Thymus (tissue), 11 donors: ENCODE measurements around the gene CNPPD1. TPM values are rescaled to one million over a fixed set of nuclear protein-coding genes. Genes with fewer than 3 reads are reported as not detected.

ENCODE experiments used
- DNase-seq, 9 donors: peaks; one replicate each; pipeline ENCODE4 v3.0.0-alpha.2; 2013; ENCODE audit warnings: low spot score in 9 of 9, low read depth in 6 of 9, missing footprints in 1 of 9
- H3K27ac ChIP-seq, 2 donors: one replicate each; pipeline ENCODE4 v1.5.1; 2013; ENCODE audit warnings: control low read depth in 1 of 2, low read depth in 1 of 2, low read length in 1 of 2, mild to moderate bottlenecking in 1 of 2, moderate library complexity in 1 of 2
- H3K27me3 ChIP-seq, 2 donors: one replicate each; pipeline ENCODE4 v1.5.1; 2013; ENCODE audit warnings: low read length in 1 of 2; ENCODE audit not compliant: control insufficient read depth in 2 of 2, insufficient read depth in 1 of 2
- H3K36me3 ChIP-seq, 2 donors: one replicate each; pipeline ENCODE4 v1.5.1; 2013; ENCODE audit warnings: low read length in 1 of 2, mild to moderate bottlenecking in 1 of 2, moderate library complexity in 1 of 2; ENCODE audit not compliant: control insufficient read depth in 2 of 2, insufficient read depth in 2 of 2
- H3K4me1 ChIP-seq, 2 donors: one replicate each; pipeline ENCODE4 v1.5.1; 2013; ENCODE audit warnings: low read length in 2 of 2; ENCODE audit not compliant: control insufficient read depth in 2 of 2, insufficient read depth in 2 of 2
- H3K4me3 ChIP-seq, 2 donors: one replicate each; pipeline ENCODE4 v1.5.1; 2013; ENCODE audit warnings: low read length in 2 of 2, control low read depth in 1 of 2, mild to moderate bottlenecking in 1 of 2
- H3K9me3 ChIP-seq, 2 donors: one replicate each; pipeline ENCODE4 v1.5.1; 2013; ENCODE audit warnings: low read length in 1 of 2, mild to moderate bottlenecking in 1 of 2; ENCODE audit not compliant: control insufficient read depth in 2 of 2, insufficient read depth in 1 of 2
- WGBS: extraction: QIAGEN DNeasy Blood & Tissue Kit; methylation state at CpG from one replicate; pipeline ENCODE4 v1.1.7; 2013; 5-methylcytosine and 5-hydroxymethylcytosine counted together
- polyA plus RNA-seq: library from polyadenylated mRNA; stranded (reverse); fragments of 200-250 nt; gene quantifications from one replicate; pipeline ENCODE4 v1.2.3, GENCODE V29; 2013
- total RNA-seq: library from RNA; stranded (reverse); fragments of 120-200 nt; gene quantifications from one replicate; pipeline ENCODE4 v1.2.4, GENCODE V29; 2013
- donor health status: healthy.

Gene CNPPD1
- total and polyA plus RNA-seq, 2 donors: 33.3 to 46.9 TPM

GRCh38 chr2:219210886-219211362, 34.2 kb upstream of the CNPPD1 start:
- no peaks in the 10 kb centered on the region for H3K27me3 ChIP-seq
- no peak overlapping the region for H3K4me3 ChIP-seq
- WGBS: 93% methylated on average over 9 of the region's 9 CpGs
- no peak for DNase-seq
- H3K4me1 ChIP-seq: peaks cover 3 to 46% of the 10 kb centered on the region in 2 donors
- no peaks in the 10 kb centered on the region for H3K9me3 ChIP-seq
- peaks cover 37 to 38% of the 10 kb centered on the region in 2 donors for H3K36me3 ChIP-seq
- peak overlapping the region in 1 of 2 donors; percentile 43 for H3K27ac ChIP-seq

GRCh38 chr2:219210196-219210885, 33.6 kb upstream of the CNPPD1 start:
- Histone ChIP-seq H3K4me1 (peaks cover 6 to 49% of the 10 kb centered on the region in 2 donors), H3K27me3 (no peaks in the 10 kb centered on the region), H3K4me3 (no peak overlapping the region), H3K36me3 (peaks cover 35 to 38% of the 10 kb centered on the region in 2 donors), H3K27ac (no peak overlapping the region), H3K9me3 (no peaks in the 10 kb centered on the region)
- WGBS: 97% methylated on average over 24 of the region's 24 CpGs
- DNase-seq: no peak

- whole genome bisulfite sequencing: 41% methylated on average over 18 of the region's 18 CpGs
- Histone ChIP-seq H3K9me3 (peaks cover 0 to under 1% of the 10 kb centered on the region in 2 donors), H3K4me3 (no peak overlapping the region), H3K4me1 (peaks cover 6 to 49% of the 10 kb centered on the region in 2 donors), H3K36me3 (peaks cover 33 to 38% of the 10 kb centered on the region in 2 donors), H3K27ac (peak overlapping the region in 1 of 2 donors; percentile 55), H3K27me3 (no peaks in the 10 kb centered on the region)
- no peak for DNase-seq
Observed at GRCh38 chr2:219209236-219210195, 32.8 kb upstream of the CNPPD1 start.

GRCh38 chr2:219207884-219208740, 31.4 kb upstream of the CNPPD1 start:
- 88% methylated on average over 17 of the region's 17 CpGs for WGBS
- Histone ChIP-seq H3K4me1 (peaks cover 6 to 49% of the 10 kb centered on the region in 2 donors), H3K27ac (peak overlapping the region in 1 of 2 donors; percentile 66), H3K4me3 (no peak overlapping the region), H3K36me3 (peaks cover 28 to 38% of the 10 kb centered on the region in 2 donors), H3K9me3 (peaks cover 0 to 3% of the 10 kb centered on the region in 2 donors), H3K27me3 (no peaks in the 10 kb centered on the region)
- DNase-seq: no peak

GRCh38 chr2:219207134-219207883, 30.6 kb upstream of the CNPPD1 start:
- 32% methylated on average over 22 of the region's 22 CpGs for WGBS
- Histone ChIP-seq H3K27ac (peak overlapping the region; percentile 66 to 92), H3K4me1 (peaks cover 6 to 49% of the 10 kb centered on the region in 2 donors)

GRCh38 chr2:219206328-219207133, 29.8 kb upstream of the CNPPD1 start, which contains the start of gene ZFAND2B:
Gene ZFAND2B, plus strand, starts transcription at chr2:219206782. Its CDS starts 206 bp downstream, at chr2:219206988.
- Histone ChIP-seq H3K4me3 (peak within 1 kb of the TSS; percentile 72 to 76), H3K36me3 (peaks cover 28 to 34% of the 10 kb centered on the region in 2 donors), H3K27me3 (no peaks in the 10 kb centered on the region), H3K27ac (peak within 1 kb of the TSS; percentile 92 to 97), H3K9me3 (peaks cover 0 to 3% of the 10 kb centered on the region in 2 donors), H3K4me1 (peaks cover 6 to 49% of the 10 kb centered on the region in 2 donors)
- WGBS: under 1% methylated on average over 76 of the region's 76 CpGs
- DNase-seq: peak; percentile 81 to 97 (median 93)

More at GRCh38 chr2:219207134-219207883, 30.6 kb upstream of the CNPPD1 start:
- Histone ChIP-seq H3K36me3 (peaks cover 28 to 34% of the 10 kb centered on the region in 2 donors), H3K4me3 (peak overlapping the region; percentile 72 to 76), H3K27me3 (no peaks in the 10 kb centered on the region), H3K9me3 (peaks cover 0 to 3% of the 10 kb centered on the region in 2 donors)
- no peak for DNase-seq

GRCh38 chr2:219205981-219206327, 29.2 kb upstream of the CNPPD1 start:
- WGBS: 26% methylated on average over 7 of the region's 7 CpGs
- Histone ChIP-seq H3K27me3 (no peaks in the 10 kb centered on the region), H3K9me3 (peaks cover 0 to 3% of the 10 kb centered on the region in 2 donors), H3K36me3 (peaks cover 28 to 31% of the 10 kb centered on the region in 2 donors), H3K4me1 (peaks cover 6 to 44% of the 10 kb centered on the region in 2 donors), H3K27ac (peak overlapping the region; percentile 92 to 97), H3K4me3 (peak overlapping the region; percentile 72 to 76)
- DNase-seq: no peak
